ENCODE data around the gene TRIM52.

TRIM52 gene

GRCh38 chr5:181263633-181264032, 2.7 kb upstream of the TRIM52 start (continued):
- TF ChIP-seq ZNF26 (tag by site-specific recombination; IDR thresholded peaks at IDR 0.05) (no peak), ZBTB49 (tag by site-specific recombination; IDR thresholded peaks at IDR 0.05; ENCODE audit: low read depth) (no peak), ZSCAN5A (tag by site-specific recombination; IDR thresholded peaks at IDR 0.05) (no peak), SP3 (tag by site-specific recombination; IDR thresholded peaks at IDR 0.05) (no peak), ZNF10 (tag by site-specific recombination; IDR thresholded peaks at IDR 0.05) (no peak), ZNF837 (tag by site-specific recombination; IDR thresholded peaks at IDR 0.05) (no peak), ZNF571 (tag by site-specific recombination; IDR thresholded peaks at IDR 0.05) (no peak), CTCF (tag by site-specific recombination; IDR thresholded peaks at IDR 0.05) (no peak), ZBTB44 (tag by site-specific recombination; IDR thresholded peaks at IDR 0.05) (no peak)

- peak overlapping the region; percentile 89 for H3K27ac ChIP-seq (ENCODE audit: extremely low read depth, low read depth, low read length)
- no peaks in the 10 kb centered on the region for H3K4me1 ChIP-seq (ENCODE audit: control insufficient read depth, insufficient read depth, low read length)
- ChIA-PET CTCF (no interaction called here), POLR2A (interaction anchor here (0.7 to 4.1 kb wide), 13 partner anchors 10 to 80 kb away, joined by 3 to 47 read pairs (median 9); partner anchors contain the start of genes RACK1 and TRIM41)
- peak overlapping the region; percentile 92 for H3K4me3 ChIP-seq (ENCODE audit: low read depth, low read length)
- H3K36me3 ChIP-seq (ENCODE audit: control insufficient read depth in 2 of 2, insufficient read depth in 1 of 2, low read length in 2 of 2), result peaks cover 5 to 20% of the 10 kb centered on the region in 2 experiments; a peak in 2 of 3 replicates
- H3K9me3 ChIP-seq (ENCODE audit: control insufficient read depth, insufficient read depth, low read depth, low read length), result no peaks in the 10 kb centered on the region
- no peak for TF ChIP-seq MEIS1 (CRISPR knock-in tag; IDR thresholded peaks at IDR 0.05; ENCODE audit: borderline replicate concordance)
- TF ChIP-seq ZNF292 (tag by site-specific recombination; IDR thresholded peaks at IDR 0.05; ENCODE audit: borderline replicate concordance, low read depth), result no peak
- TF ChIP-seq ZNF398 (tag by site-specific recombination; IDR thresholded peaks at IDR 0.05), result peak; percentile 48; the same call in 1 of the 2 replicates
- no peak for TF ChIP-seq ZNF548 (tag by site-specific recombination; IDR thresholded peaks at IDR 0.05)
- TF ChIP-seq ZNF843 (tag by site-specific recombination; IDR thresholded peaks at IDR 0.05), result no peak
- no peak for TF ChIP-seq ZNF48 (tag by site-specific recombination; IDR thresholded peaks at IDR 0.05)
- no peak for TF ChIP-seq ZNF155 (tag by site-specific recombination; IDR thresholded peaks at IDR 0.05)
- TF ChIP-seq ZBTB48 (tag by site-specific recombination; IDR thresholded peaks at IDR 0.05), result peak; percentile 86
- TF ChIP-seq ZNF530 (tag by site-specific recombination; IDR thresholded peaks at IDR 0.05; ENCODE audit: low read depth), result no peak
- 0 out of 2 replicates have a peak, but pooled peaks have one; percentile 9 for TF ChIP-seq REST (tag by site-specific recombination; IDR thresholded peaks at IDR 0.05)
- TF ChIP-seq ZNF704 (tag by site-specific recombination; IDR thresholded peaks at IDR 0.05), result no peak
Observed at GRCh38 chr5:181261320-181262049, 542 bp upstream of the TRIM52 start.
